HG03175 (cell line): ENCODE results near the gene HNF4A.

Experiments used
- ATAC-seq: cut with Tn5 transposase; IDR thresholded peaks from one replicate; pipeline ENCODE4 v1.9.1; 2021; ENCODE audit warnings: mild to moderate bottlenecking, moderate library complexity; ENCODE audit not compliant: unreplicated experiment

Gene HNF4A

DNA sequence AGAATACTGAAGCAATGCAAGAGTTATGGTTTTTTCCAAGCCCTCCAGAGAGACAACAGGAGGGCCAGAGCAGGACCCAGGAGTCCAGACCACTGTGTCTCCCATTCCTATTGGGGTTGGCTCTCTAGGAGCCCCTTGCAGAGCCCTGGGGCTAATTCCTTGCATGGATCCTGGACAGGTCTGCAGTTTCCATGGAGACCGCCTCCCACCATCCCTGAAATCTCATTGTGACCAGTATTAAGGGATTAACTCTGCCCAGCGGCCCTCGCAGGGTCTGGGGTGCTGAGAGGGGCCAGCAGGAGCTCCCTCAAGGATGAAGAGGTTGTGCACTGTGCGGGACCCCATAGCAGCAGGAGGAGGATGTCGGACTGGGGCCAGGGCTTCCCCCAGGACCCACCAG lies 34.8 kb downstream of the HNF4A start:
- no peak for ATAC-seq

DNA sequence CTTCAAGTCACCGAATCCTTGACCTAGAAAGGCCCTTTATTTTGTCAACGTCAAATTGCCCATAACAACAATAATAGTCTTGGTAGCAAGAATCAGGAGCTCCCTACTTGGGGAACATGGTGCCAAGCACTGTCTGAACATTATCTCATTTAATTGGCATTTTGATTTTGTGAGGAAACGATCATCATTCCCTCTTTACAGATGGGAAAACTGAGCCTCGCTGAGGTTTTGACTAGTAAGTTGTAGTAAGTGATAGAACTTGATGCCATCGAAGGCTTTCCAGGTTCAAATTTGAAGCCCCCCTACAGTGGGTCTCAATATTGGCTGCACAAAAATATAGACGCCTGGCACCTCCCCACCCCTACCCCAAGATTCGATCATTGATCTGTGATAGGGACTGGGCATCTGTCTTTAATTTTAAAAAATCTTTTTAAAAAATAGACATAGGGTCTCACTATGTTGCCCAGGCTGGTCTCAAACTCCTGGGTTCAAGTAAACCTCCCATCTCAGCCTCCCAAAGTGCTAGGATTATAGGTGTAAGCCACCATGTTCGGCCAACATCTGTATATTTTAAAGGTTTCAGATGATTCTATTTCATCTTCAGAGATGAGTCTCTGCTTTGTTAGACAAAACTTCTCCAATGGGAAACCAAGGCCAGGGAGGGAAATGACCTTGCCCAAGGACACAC lies 36.7 kb downstream of the HNF4A start:
- ATAC-seq, result no peak

DNA sequence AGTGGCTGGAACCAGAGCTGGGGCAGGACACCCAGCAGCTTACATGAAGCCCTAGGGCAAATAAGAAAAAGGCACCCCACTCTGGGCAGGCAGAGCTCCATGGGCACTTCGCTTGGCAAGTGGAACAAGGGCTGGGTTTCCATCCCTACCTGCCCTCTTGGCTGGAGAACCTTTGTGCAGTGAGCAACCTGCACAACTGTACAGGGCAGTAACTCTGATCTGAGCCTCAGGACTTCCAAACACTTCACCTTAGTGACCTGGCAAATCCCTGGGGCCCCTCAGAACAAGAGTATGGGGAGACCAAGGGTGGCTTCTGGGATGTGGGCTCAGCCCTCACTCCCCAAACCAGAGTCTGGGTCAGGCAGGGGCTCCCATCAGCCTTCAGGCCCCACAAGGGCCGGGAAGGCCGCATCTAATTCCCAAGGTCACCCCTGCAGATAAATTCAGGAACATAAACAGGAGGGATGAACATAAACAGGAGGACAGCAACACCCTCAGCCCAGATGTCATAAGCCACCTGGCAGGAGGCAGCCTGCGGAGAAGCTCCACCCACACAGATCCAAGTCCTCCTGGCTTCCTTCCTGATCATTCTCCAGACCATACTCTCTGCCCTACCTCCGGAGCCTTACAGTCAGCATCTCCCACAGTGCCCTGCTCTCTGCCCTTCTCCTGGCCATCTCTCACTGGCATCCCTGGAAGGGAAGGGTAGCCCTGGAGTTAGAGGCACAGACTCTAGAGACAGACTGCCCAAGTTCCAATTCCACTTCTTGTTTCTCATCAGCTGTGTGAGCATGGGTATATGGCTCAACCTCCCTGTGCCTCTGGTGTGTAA lies 37.5 kb downstream of the HNF4A start:
- no peak for ATAC-seq

DNA sequence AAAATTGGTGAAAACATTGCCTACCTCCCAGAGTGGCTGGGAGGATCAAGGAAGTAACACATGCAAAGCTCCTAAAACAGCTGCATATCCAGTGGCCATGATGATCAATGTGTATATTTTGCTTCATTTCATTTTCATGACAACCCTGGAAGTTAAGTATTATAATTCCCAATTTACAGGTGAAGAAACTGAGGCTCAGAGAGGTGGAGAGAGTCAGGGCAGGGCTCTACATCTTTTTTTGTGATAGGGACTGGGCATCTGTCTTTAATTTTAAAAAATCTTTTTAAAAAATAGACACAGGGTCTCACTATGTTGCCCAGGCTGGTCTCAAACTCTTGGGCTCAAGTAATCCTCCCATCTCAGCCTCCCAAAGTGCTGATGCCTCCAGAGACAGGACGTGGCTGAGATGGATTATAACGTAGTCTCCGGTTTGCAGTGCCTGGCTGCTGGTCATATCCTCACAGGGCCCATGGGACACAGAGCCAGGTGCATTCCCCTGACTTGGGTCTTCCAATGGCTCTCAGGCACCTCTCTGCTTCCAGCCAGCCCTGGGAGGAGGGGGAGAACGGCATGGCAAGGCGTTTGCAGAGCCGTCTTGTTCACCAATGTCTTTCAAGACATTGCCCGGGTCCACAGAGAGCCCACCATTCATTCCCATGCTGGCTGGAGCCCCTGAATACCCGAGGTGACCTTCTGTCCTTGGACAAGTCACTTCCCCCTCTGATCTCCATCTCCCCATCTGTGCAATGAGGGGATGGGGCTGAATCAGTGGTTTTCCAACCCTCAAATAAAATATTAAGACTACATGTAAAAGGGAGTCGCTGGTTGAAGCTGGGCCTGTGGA lies 38.3 kb downstream of the HNF4A start:
- ATAC-seq, result no peak

DNA sequence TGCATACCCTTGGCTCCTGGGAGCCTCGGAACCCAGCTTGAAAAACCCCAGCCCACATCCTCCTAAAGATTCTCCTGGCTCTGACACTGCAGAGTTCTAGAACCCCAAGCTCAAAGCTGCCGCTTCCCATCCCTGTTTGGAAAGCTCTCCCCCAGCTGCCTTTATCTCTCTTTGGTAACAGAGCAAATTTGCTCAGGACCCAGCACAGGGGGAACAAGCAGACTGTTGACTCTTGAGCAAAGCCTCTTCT lies 38.9 kb downstream of the HNF4A start:
- no peak for ATAC-seq

DNA sequence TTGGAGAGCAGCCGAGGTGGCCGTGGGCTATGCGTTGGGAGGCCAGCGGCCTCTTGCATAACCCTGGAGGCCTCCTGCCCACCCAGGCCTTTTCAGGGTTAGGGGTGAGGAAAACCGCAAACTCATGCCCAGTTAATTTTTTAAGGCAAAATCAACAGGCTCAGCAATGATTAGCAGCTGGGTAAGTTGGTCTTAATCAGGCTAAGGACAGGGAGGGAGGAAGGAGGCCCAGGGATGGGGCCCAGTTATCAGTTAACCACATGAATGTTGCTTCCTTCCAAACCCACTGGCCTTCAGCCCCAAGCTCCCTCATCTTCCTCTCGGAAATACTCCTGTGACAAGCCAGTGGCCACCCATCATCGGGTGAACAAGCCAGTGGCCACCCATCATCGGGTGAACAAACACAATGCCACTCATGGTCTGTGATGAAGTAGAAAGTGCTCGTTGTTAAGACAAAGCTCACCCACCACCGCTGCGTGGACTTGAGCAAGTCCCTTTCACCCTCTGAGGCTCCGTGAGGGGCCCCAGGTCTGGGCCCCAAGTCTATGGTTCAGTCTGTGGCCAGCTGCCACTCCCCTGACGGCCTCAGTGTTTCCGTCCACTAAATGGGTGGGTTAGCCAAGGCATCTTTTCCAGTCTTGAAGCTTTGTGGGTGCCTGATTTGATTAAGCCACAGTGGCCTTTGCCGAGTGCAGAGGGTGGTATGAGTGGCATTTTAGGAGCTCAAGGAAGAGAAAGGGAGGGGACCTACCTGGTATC lies 39.4 kb downstream of the HNF4A start:
- no peak for ATAC-seq

DNA sequence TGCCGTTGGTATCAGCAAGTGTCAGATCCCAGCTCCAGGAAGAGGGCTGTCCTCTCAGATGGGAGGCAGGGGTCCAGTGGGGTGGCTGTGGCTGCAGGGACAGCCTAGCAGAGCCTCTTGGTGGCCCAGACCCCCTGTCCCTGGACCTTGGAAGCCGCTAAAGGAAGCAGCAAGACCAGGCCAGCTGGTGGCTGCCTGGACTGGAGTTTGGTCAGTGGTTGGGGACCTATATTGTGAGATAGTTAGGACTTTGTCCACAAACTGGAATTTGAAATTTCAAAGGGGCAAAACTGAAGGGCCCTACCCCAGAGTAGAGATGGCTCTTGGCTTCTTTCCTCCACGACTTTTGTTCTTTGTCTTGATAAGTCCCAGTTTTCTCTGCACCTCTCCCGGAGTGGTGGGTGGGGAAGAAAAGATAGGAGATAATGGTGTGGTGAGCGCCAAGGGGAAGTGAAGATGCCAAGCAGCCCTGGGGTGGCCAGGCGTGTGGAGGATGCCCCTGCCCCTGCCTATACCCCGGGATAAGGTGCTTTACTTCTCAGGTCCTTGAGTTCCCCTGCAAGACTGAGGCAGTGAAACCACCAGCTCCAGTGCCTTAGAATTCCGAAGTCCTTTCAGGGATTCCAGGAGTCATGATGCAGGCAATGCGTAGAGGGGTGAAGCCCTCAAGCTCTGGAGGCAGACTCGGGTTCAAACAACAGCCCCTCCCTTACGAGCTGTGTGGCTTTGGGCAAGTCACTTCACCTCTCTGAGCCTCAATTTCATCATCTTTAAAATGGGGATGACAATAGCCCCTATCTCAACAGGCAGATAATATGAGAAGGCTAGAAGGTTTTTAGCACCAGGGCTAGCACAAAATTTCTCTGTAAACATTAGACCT lies 40.2 kb downstream of the HNF4A start:
- ATAC-seq, result no peak

DNA sequence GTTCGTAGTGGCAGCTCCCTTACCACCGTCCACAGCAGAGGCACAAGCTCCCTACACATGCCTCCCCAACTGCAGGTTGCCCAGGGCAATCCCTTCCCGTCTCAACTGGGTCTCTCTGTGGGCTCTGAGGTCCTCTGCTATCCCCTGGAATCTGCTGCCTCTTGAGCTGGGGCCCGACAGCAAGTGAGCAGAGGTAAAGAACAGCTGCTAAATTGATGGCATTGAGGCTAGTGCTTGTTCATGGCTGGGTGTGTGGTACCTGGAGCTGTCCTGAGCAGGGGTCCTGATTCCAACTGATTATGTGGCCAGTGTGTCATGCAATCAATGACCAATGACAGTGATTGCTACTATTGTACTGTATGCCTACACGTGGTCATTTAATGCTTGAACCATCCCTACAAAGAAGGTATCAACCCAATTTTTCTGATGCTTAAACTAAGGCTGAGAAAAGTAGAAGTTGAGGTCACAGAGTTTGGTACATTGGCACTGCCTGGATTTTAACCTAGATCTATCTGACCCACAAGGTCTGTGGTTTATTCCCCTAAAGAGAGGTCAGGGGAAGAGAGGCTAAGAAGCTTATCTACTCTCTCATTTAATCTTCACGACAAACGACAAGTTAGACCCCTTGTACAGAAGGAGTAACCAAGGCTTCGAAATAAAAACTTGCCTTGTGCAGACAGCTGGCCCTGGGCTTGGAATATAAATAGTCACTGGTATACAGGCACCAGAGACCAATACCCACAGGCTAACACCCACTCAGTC lies 41.1 kb downstream of the HNF4A start:
- ATAC-seq, result no peak

DNA sequence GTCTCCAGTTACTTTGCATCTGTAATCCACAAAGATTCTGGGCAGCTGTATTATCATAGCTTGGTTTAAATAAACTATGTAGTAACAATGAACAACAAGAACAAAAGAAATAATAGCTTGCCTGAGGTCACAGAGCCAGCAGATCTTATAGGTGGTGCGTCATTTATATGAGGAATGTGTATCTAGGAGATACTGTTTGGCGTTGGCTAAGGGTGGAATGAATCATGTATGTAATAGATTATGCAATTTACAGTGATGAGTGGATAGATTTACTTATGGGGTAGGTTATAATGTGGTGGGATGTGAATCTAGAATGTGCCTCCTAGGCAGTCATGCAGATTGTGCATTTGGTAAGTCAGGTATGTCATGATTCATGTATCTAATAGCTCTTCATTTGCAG lies 42.8 kb downstream of the HNF4A start:
- no peak for ATAC-seq

DNA sequence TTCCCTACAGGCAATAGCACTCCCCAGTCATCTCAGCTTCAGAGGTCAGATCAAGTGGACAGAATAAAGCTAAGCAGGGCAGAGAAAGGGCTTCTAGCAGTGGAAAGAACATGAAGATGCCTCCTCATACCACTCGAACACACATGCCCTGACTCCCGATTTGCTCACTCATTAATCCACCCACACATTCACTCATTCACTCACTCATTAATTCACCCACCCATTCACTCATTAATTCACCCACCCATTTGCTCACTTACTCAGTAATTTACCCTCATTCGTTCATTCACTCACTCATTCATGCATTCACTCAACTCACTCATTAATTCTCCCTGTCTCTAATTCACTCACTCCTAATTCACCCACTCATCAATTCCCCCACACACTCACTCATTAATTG lies 43.9 kb downstream of the HNF4A start:
- no peak for ATAC-seq

DNA sequence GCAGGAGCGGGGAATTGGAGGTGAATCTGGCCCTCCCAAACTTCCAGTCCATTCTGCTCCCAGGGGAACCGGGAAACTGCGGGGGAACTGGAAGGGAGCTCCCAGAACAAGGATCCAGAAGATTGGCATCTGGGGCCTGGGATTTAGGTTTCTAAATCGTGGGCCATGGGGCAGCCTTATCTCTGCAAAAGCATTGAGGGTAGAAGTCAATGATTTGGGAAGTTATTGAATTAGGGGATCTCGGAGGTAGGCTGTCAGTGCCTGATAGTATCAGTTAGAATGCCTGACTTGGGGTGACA lies 45.1 kb downstream of the HNF4A start:
- ATAC-seq, result no peak

DNA sequence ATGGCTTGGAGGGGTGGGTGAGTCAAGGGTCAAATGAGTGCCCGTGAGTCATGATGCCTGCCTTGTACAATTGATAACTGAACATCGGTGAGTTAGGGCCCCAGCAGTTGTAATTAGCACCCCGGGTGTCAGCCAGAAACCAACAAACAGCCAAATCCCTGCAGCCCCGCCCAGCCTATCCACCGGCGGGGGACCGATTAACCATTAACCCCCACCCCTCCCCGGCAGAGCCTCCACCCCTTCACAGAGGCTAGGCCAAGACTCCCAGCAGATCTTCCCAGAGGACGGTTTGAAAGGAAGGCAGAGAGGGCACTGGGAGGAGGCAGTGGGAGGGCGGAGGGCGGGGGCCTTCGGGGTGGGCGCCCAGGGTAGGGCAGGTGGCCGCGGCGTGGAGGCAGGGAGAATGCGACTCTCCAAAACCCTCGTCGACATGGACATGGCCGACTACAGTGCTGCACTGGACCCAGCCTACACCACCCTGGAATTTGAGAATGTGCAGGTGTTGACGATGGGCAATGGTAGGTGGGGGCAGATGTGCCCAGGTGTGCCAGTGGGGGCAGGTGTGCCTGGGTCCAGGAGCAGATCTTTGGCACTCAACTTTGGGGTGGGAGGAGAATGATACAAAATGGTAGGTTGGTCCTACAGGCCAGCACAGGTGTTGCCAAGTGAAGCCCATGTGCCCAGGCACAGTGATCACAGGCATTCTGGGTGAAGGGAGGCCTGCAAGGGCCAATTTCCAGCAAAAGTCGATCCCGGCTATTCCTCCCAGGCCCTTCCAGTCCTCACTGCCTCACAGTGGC lies 45.7 kb downstream of the HNF4A start:
- no peak for ATAC-seq

DNA sequence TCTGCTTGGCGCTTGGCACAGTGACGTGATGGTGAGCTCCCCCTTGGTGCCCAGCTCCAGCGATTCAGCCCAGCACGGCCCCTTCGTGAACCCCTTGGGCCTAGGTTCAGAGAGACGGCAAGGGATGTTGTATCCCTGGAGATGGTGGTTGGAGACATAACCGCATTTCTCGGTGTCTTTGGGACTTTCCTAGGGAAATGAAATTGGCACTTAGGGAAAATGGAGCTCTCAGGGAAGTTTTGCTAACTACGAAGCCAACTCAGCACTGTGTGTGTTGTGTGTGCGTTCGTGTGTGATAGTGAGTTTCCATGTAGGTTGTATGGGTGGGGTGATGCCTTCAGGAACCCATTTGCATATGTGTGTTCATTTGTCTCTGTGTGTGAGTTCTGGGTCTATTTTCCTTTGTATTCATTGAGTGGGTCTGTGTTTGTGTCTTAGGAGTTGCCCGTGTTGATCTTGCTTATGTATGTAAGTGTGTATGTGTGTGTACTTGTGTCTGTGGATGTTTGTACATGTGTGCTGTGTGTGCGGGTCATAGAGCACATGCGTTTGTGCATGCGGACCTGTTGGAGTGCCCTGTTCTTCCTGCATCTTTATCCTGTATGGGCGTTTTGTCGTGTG lies 46.4 kb downstream of the HNF4A start:
- no peak for ATAC-seq

DNA sequence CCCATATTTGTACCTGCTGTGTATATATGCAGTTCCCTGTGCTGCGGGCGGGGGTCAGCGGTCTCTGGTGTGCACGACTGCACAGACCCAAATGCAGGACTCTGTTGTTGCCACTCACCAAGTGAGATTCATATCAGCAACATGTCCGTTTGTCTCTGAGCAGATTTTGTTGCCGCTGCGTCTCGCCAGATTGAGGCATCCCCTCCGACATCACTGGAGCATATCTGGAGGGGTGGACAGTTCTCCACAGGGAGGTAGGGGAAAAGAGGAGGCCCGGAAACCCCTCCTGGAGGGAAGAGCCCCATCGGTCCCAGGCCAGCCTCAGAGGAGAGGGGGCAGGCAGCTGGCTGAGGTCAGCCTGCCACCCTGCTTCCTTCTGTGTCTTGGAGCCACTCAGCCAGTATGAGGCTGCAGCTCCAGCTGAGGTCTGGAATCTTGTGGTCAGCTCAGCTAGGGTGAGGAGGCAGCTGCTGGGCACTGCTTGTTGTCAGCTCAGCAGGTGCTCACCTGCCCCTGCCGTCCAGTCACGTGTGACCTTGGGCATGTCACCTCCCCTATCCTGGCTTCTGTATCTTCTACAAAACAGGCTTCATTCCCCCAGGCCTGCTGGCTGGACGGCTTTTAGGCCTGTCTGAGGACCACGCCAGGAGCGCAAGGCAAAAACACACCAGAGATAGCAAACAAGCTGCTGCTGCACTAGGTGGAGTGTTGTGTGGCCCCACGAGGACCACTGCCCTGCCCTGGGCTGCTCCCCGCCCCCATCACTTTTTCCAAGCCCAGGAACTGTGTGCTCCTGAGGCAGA lies 47.1 kb downstream of the HNF4A start:
- no peak for ATAC-seq

DNA sequence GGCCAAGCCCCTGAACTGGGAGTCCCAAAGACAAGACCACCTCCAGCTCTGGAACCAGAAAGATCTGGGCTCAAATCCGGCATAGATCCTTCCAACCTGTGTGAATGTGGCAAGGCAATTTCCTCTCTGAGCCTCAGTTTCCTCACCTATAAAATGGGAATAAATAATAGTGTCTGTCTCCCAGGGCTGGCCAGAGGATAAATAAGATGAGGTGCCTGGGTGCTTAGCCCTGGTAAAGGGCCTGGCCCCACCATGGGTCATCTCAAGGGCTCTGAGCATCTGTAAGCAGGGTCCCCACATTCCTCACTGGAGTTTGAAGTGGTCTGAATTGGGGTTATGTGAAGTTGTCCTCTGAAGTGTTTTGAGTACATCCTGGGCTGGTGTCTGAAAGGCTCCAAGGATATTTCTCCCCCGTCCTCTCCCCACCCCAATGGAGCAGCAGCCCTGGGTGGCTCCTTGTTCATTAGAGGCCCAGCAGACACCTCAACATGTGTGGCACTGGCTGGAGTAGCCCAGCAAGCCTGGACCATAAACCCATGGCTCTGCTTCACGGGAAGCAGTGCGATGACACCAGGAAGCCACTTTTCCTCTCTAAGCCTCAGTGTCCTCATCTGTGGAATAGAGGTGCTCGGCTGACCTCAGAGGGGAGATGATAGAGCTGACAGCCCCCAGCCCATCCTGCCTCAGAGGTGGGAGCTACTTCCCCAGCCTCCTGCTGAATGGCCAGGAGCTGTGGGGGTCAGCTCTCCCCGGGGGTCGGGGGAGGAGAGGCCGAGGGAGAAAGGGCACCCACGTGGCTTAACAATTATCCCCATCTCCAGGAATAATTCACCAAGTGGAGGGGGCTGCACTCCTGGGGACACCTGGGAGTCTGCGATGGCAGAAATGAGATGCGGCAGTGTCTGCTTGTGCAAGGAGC lies 48.0 kb downstream of the HNF4A start:
- no peak for ATAC-seq
